Gastrocnemius medialis (tissue), 4 donors: ENCODE data around the gene RETREG1. TPM values are rescaled to one million over a fixed set of nuclear protein-coding genes. Genes with fewer than 3 reads are reported as not detected.

Source experiments
- ATAC-seq, 2 donors: fragments of 150-250 bp; one replicate each; pipeline ENCODE4 v1.9.1; 2016
- DNase-seq, 2 donors: peaks; one replicate each; pipeline ENCODE4 v3.0.0-alpha.2; 2019
- H3K27ac ChIP-seq, 4 donors: fragments of 200-600 bp; sonication (generic); 1 replicate in 1 of 4; 2 replicates in 3 of 4; pipeline ENCODE4 v1.5.1; 2016 to 2018; ENCODE audit warnings: mild to moderate bottlenecking in 2 of 4, moderate library complexity in 1 of 4
- H3K27me3 ChIP-seq, 3 donors: fragments of 200-600 bp; sonication (generic) in 2 of 3; 1 replicate in 1 of 3; 2 replicates in 2 of 3; pipeline versions ENCODE4 v1.5.1 to v1.6.0; 2016 to 2019; ENCODE audit warnings: mild to moderate bottlenecking in 1 of 3, moderate library complexity in 1 of 3
- H3K36me3 ChIP-seq, 2 donors: fragments of 200-600 bp; sonication (generic) in 1 of 2; one replicate each; pipeline ENCODE4 v1.5.1; 2017 to 2018
- H3K4me1 ChIP-seq, 2 donors: fragments of 200-600 bp; sonication (generic) in 1 of 2; one replicate each; pipeline ENCODE4 v1.5.1; 2016 to 2017; ENCODE audit warnings: mild to moderate bottlenecking in 2 of 2
- H3K4me3 ChIP-seq, 4 donors: fragments of 200-600 bp; sonication (generic) in 3 of 4; 1 replicate in 1 of 4; 2 replicates in 3 of 4; pipeline ENCODE4 v1.5.1; 2016 to 2019; ENCODE audit warnings: mild to moderate bottlenecking in 2 of 4
- H3K9me3 ChIP-seq, 3 donors: fragments of 200-600 bp; sonication (generic) in 2 of 3; 1 replicate in 1 of 3; 2 replicates in 2 of 3; pipeline ENCODE4 v1.5.1; 2016 to 2019
- CTCF ChIP-seq, 5 experiments: fragments of 450-650 bp in 3 of 5; fragments of 200-600 bp in 2 of 5; sonication (generic) in 2 of 5; IDR thresholded peaks in 4 of 5; conservative IDR thresholded peaks in 1 of 5; 1 replicate in 4 of 5; 2 replicates in 1 of 5; pipeline ENCODE4 v1.5.1; 2016 to 2019; ENCODE audit warnings: antibody characterized with exemption in 5 of 5, mild to moderate bottlenecking in 3 of 5, moderate library complexity in 3 of 5
- POLR2A ChIP-seq, 2 donors: fragments of 450-650 bp; IDR thresholded peaks; one replicate each; pipeline ENCODE4 v1.6.1; 2017; ENCODE audit warnings: antibody characterized with exemption in 2 of 2, mild to moderate bottlenecking in 2 of 2, moderate library complexity in 2 of 2
- in situ Hi-C, 4 donors: fragments of 200-750 bp; cut with MboI; loops; one replicate each; pipeline versions ENCODE4 v1.15.0 to v1.8.0; 2017; ENCODE audit warnings: low sequenced_read_pairs in 4 of 4
- intact Hi-C: fragments of 100-400 bp; cut with DNase I; formaldehyde crosslinking; loops from one replicate; pipeline ENCODE4 v1.15.1; 2023; ENCODE audit warnings: low total_unique reads
- total RNA-seq, 4 donors: library from RNA; depleted of rRNA; stranded (reverse); fragments of >200 nt; gene quantifications; one replicate each; pipeline versions ENCODE4 v1.1.0 to v1.2.3, GENCODE V29; 2016

Gene RETREG1
- total RNA-seq, 4 donors from 2014 or later = 94.2 to 380 (median 305) TPM

- Histone ChIP-seq H3K27me3 (no peaks in the 10 kb centered on the region), H3K27ac (no peak overlapping the region), H3K4me1 (no peaks in the 10 kb centered on the region), H3K4me3 (no peak overlapping the region), H3K9me3 (no peaks in the 10 kb centered on the region), H3K36me3 (no peaks in the 10 kb centered on the region)
- ATAC-seq = no peak
- intact Hi-C loops (no loop called here), in situ Hi-C loops (loop anchor here in 1 of 4 donors (25.0 kb wide), 1 partner anchor 265 kb away; no protein-coding TSS in a partner anchor)
- DNase-seq = no peak
- TF ChIP-seq CTCF (IDR thresholded peaks at IDR 0.05 in 4 of 5, conservative IDR thresholded peaks at IDR 0.05 in 1 of 5) (no peak), POLR2A (IDR thresholded peaks at IDR 0.05) (no peak)
Observed at GRCh38 chr5:16427587-16427986, 189.2 kb downstream of the RETREG1 start.

Other genes with a start within 250 kb of the RETREG1 start
- 100 to 1,000 TPM in 2 of 4 donors, 10 to 100 TPM in 2; 44.8 to 150 (median 75.1) TPM for gene ZNF622, start 151.2 kb downstream of the RETREG1 start, total RNA-seq